GM12878 (cell line): ENCODE measurements around the gene VIPAS39. TPM values are rescaled to one million over a fixed set of nuclear protein-coding genes. Genes with fewer than 3 reads are reported as not detected.

Experiments
- ATAC-seq: fragments of 200-7000 bp; cut with Tn5 transposase; 3 replicates; pipeline ENCODE4 v1.9.1; 2020; ENCODE audit warnings: mild to moderate bottlenecking, moderate library complexity
- BruUV-seq: library from RNA; stranded (reverse); fragments of 400-500 nt; replicated peaks from 2 replicates; lab custom pipeline; 2021; lab: Mats Ljungman, UMichigan
- CTCF ChIA-PET: fragments of 300-600 bp; sonication (Branson Sonifier 250); formaldehyde crosslinking; extraction: SDS; loops from one replicate; lab custom pipeline; 2021; ENCODE audit warnings: inconsistent platforms; lab: Yijun Ruan, JAX
- POLR2A ChIA-PET: fragments of 350-600 bp; formaldehyde crosslinking; extraction: SDS; loops from one replicate; lab custom pipeline; 2021; ENCODE audit warnings: inconsistent platforms; lab: Charles Lee
- RAD21 ChIA-PET: fragments of 300-600 bp; sonication (Branson Sonifier 250); formaldehyde crosslinking; loops from one replicate; lab custom pipeline; 2023; ENCODE audit warnings: antibody characterized with exemption; ENCODE audit not compliant: unreplicated experiment; lab: Charles Lee
- SMC1A ChIA-PET: fragments of 300-600 bp; sonication (Branson Sonifier 250); formaldehyde crosslinking; loops from one replicate; lab custom pipeline; 2023; ENCODE audit not compliant: unreplicated experiment, uncharacterized antibody; lab: Charles Lee
- DNase-seq: peaks from one replicate; pipeline ENCODE4 v3.0.0-alpha.2; 2011; ENCODE audit warnings: low read depth, low spot score
- FAIRE-seq: peaks from 3 replicates; lab custom pipeline; 2011; peaks lifted over from hg19 to GRCh38; lab: Jason Lieb, UNC
- H2AFZ ChIP-seq: 2 replicates; pipeline ENCODE4 v1.6.0; 2011; ENCODE audit warnings: low read depth, low read length, control low read depth; ENCODE audit not compliant: control insufficient read depth
- H3K27ac ChIP-seq: 2 replicates; pipeline ENCODE4 v1.5.1; 2011; ENCODE audit warnings: control low read depth; ENCODE audit not compliant: control insufficient read depth, insufficient read depth
- H3K27me3 ChIP-seq, 2 experiments: replicated peaks in 1 of 2; 2 replicates each; pipeline versions ENCODE4 v1.6.0 to v1.6.1; 2011; ENCODE audit warnings: low read length in 1 of 2; ENCODE audit not compliant: control insufficient read depth in 2 of 2, insufficient read depth in 2 of 2
- H3K36me3 ChIP-seq, 2 experiments: 2 replicates each; pipeline ENCODE4 v1.5.1; 2011; ENCODE audit warnings: low read length in 1 of 2; ENCODE audit not compliant: control insufficient read depth in 2 of 2, insufficient read depth in 2 of 2
- H3K4me1 ChIP-seq: 2 replicates; pipeline ENCODE4 v1.6.1; 2011; ENCODE audit warnings: mild to moderate bottlenecking, low read length, moderate library complexity, mixed read lengths; ENCODE audit not compliant: control insufficient read depth, insufficient read depth
- H3K4me2 ChIP-seq: 2 replicates; pipeline ENCODE4 v1.6.0; 2011; ENCODE audit warnings: control low read depth; ENCODE audit not compliant: control insufficient read depth, insufficient read depth
- H3K4me3 ChIP-seq: fragments of 200-600 bp; sonication (generic); 2 replicates; pipeline ENCODE4 v1.5.1; 2016
- H3K79me2 ChIP-seq: 2 replicates; pipeline ENCODE4 v1.6.0; 2011; ENCODE audit warnings: low read length; ENCODE audit not compliant: control insufficient read depth, insufficient read depth
- H3K9ac ChIP-seq: 2 replicates; pipeline ENCODE4 v1.8.0; 2011; ENCODE audit warnings: low read length, control low read depth, mixed read lengths; ENCODE audit not compliant: control insufficient read depth, insufficient read depth
- H3K9me3 ChIP-seq: replicated peaks from 3 replicates; pipeline ENCODE4 v1.5.1; 2011; ENCODE audit warnings: mild to moderate bottlenecking, low read length; ENCODE audit not compliant: control insufficient read depth, insufficient read depth
- H4K20me1 ChIP-seq: 2 replicates; pipeline ENCODE4 v1.6.0; 2011; ENCODE audit not compliant: control insufficient read depth, insufficient read depth
- BMI1 ChIP-seq: fragments of 450-650 bp; IDR thresholded peaks from 2 replicates; pipeline ENCODE4 v1.6.1; 2016; ENCODE audit warnings: mild to moderate bottlenecking, moderate library complexity, borderline replicate concordance
- CHD4 ChIP-seq: fragments of 200-600 bp; sonication (generic); IDR thresholded peaks from 2 replicates; pipeline ENCODE4 v1.6.1; 2016; ENCODE audit warnings: mild to moderate bottlenecking
- CREB1 ChIP-seq: IDR thresholded peaks from 2 replicates; pipeline ENCODE4 v1.6.1; 2012; ENCODE audit warnings: low read depth, mild to moderate bottlenecking, inconsistent platforms
- EED ChIP-seq: sonication (generic); IDR thresholded peaks from 2 replicates; pipeline ENCODE4 v1.6.1; 2016; ENCODE audit warnings: antibody characterized with exemption, low read depth
- EGR1 ChIP-seq, 2 experiments: IDR thresholded peaks; 1 replicate in 1 of 2; 2 replicates in 1 of 2; pipeline ENCODE4 v1.6.1; 2011 to 2012; ENCODE audit warnings: low read depth in 2 of 2, low read length in 2 of 2, borderline replicate concordance in 1 of 2, mild to moderate bottlenecking in 1 of 2, moderate library complexity in 1 of 2
- MXI1 ChIP-seq: fragments of 150-350 bp; IDR thresholded peaks from 2 replicates; pipeline ENCODE4 v1.6.1; 2011; ENCODE audit warnings: low read depth, mild to moderate bottlenecking, inconsistent platforms, low read length, improper control_type of control experiment
- RCOR1 ChIP-seq: conservative IDR thresholded peaks from 2 replicates; pipeline ENCODE4 v1.6.1; 2012; ENCODE audit warnings: low read depth, low read length, improper control_type of control experiment
- SUZ12 ChIP-seq: fragments of 200-600 bp; sonication (generic); IDR thresholded peaks from one replicate; pipeline ENCODE4 v1.6.1; 2018; ENCODE audit warnings: antibody characterized with exemption, mild to moderate bottlenecking; ENCODE audit not compliant: unreplicated experiment
- WGBS: methylation state at CpG from one replicate; pipeline ENCODE4 v1.1.6; 2016; ENCODE audit warnings: low lambda C conversion rate; ENCODE audit not compliant: insufficient replicate concordance, insufficient coverage; ENCODE audit errors: missing lambda C conversion rate; 5-methylcytosine and 5-hydroxymethylcytosine counted together
- in situ Hi-C: fragments of 300-500 bp; cut with MboI; formaldehyde crosslinking; loops from 9 replicates; pipeline ENCODE4 v1.14.3; 2018; ENCODE audit warnings: mixed read lengths
- intact Hi-C: fragments of 100-400 bp; cut with micrococcal nuclease; formaldehyde crosslinking; loops from one replicate; pipeline ENCODE4 v1.14.2; 2022; ENCODE audit not compliant: unreplicated experiment
- polyA plus RNA-seq, 11 experiments: library from polyadenylated mRNA; depleted of rRNA in 4 of 11; unstranded in 6 of 11; stranded (reverse) in 5 of 11; fragments of >200 nt; fragmentation: Nextera tagmentation in 4 of 11; fragmentation: Illumina TruSeq in 1 of 11; extraction: Ambion mirVana in 4 of 11; extraction: Trizol in 1 of 11; gene quantifications; 1 replicate in 1 of 11; 2 replicates in 10 of 11; pipeline versions ENCODE4 v1.2.1 to v1.2.3, GENCODE V29; 2011 to 2016; ENCODE audit warnings: inconsistent platforms in 2 of 11, missing spikeins in 2 of 11, low read depth in 1 of 11
- total RNA-seq, 4 experiments: library from RNA; depleted of rRNA in 3 of 4; stranded (reverse); fragments of >200 nt in 3 of 4; fragmentation: Illumina TruSeq in 1 of 4; extraction: Trizol in 1 of 4; gene quantifications; 2 replicates each; pipeline versions ENCODE4 v1.2.1 to v1.2.3, GENCODE V29; 2013 to 2021
- TF ChIP-seq, protein P1 (sequence below): fragments of 450-650 bp; conservative IDR thresholded peaks from 2 replicates; pipeline ENCODE4 v1.6.1; 2017; ENCODE audit warnings: mild to moderate bottlenecking, moderate library complexity
- TF ChIP-seq, protein P2 (sequence below): IDR thresholded peaks from 2 replicates; pipeline ENCODE4 v1.6.1; 2011; ENCODE audit warnings: borderline replicate concordance, low read depth, mild to moderate bottlenecking, moderate library complexity, low read length; ENCODE audit not compliant: insufficient read depth, poor library complexity, severe bottlenecking

VIPAS39 gene
- total and polyA plus RNA-seq, 10 of the 15 experiments (the other 5 are each of a cell fraction or from before 2014, with no cell fraction given): 6.7 to 38.8 (median 18.5) TPM

DNA sequence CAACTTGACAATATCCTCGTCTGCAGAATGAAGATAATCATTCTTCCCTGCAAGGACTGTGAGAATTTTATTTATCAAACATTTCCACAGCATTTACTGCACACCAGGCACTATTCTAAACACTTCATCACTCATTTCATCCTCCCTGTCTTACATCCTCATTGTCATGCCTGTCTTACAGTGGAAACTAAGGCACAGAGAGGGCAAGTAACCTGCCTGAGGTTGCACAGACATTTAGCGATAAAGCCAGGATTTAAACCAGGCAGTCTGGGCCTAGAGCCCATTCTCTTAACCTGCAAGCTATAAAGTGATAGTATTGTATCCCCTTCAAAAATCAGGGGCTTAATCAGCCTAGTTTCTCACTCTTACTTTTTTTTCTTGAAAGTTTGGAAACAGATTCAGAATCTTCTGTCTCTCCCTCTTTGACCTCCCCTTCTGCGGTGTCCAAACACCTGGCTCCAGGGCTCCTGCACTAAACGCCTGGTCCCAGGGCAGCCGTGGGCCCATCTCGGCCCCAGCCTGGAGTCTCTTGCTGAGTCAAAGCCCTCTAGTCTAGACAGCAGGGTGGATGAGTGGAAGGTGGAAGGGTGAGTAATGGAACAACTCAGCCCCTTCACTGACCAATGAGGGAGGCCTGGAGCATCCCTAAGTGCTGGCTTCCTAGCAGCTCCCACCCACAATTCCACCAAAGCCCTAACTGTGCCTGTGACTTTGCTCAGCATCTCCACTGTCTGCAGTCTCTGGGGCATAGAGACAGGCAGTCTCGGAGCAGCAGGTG is 28.7 kb upstream of the VIPAS39 start:
- ChIA-PET POLR2A (no interaction called here), CTCF (no interaction called here), RAD21 (no interaction called here), SMC1A (no interaction called here)
- H3K79me2 ChIP-seq: no peaks in the 10 kb centered on the region
- in situ Hi-C loops: no loop called here
- H3K4me2 ChIP-seq: no peak overlapping the region
- WGBS: 45% methylated on average over 7 of the region's 7 CpGs
- H3K27me3 ChIP-seq: no peaks in the 10 kb centered on the region
- H3K36me3 ChIP-seq: no peaks in the 10 kb centered on the region
- no peak for ATAC-seq
- H3K4me3 ChIP-seq: no peak overlapping the region
- H3K9me3 ChIP-seq: no peaks in the 10 kb centered on the region
- DNase-seq: no peak
- BruUV-seq: no TSS peak
- H3K27ac ChIP-seq: no peak overlapping the region
- intact Hi-C loops: no loop called here
- no peak for FAIRE-seq
- H2AFZ ChIP-seq: no peak overlapping the region
- no peaks in the 10 kb centered on the region for H3K4me1 ChIP-seq
- no peaks in the 10 kb centered on the region for H4K20me1 ChIP-seq
- TF ChIP-seq RCOR1: no peak
- no peak for TF ChIP-seq SUZ12
- no peak for TF ChIP-seq EED
- no peak for TF ChIP-seq CHD4
- no peak for TF ChIP-seq BMI1
- no peak for TF ChIP-seq CREB1
- TF ChIP-seq EGR1 (IDR thresholded peaks at IDR 0.05; ENCODE audit: borderline replicate concordance in 1 of 2, low read depth in 2 of 2, low read length in 2 of 2): no peak
- TF ChIP-seq, protein P1, sequence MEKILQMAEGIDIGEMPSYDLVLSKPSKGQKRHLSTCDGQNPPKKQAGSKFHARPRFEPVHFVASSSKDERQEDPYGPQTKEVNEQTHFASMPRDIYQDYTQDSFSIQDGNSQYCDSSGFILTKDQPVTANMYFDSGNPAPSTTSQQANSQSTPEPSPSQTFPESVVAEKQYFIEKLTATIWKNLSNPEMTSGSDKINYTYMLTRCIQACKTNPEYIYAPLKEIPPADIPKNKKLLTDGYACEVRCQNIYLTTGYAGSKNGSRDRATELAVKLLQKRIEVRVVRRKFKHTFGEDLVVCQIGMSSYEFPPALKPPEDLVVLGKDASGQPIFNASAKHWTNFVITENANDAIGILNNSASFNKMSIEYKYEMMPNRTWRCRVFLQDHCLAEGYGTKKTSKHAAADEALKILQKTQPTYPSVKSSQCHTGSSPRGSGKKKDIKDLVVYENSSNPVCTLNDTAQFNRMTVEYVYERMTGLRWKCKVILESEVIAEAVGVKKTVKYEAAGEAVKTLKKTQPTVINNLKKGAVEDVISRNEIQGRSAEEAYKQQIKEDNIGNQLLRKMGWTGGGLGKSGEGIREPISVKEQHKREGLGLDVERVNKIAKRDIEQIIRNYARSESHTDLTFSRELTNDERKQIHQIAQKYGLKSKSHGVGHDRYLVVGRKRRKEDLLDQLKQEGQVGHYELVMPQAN: no peak
- no peak for TF ChIP-seq MXI1
- TF ChIP-seq, protein P2, sequence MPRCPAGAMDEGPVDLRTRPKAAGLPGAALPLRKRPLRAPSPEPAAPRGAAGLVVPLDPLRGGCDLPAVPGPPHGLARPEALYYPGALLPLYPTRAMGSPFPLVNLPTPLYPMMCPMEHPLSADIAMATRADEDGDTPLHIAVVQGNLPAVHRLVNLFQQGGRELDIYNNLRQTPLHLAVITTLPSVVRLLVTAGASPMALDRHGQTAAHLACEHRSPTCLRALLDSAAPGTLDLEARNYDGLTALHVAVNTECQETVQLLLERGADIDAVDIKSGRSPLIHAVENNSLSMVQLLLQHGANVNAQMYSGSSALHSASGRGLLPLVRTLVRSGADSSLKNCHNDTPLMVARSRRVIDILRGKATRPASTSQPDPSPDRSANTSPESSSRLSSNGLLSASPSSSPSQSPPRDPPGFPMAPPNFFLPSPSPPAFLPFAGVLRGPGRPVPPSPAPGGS: no peak
- H3K9ac ChIP-seq: no peak overlapping the region
